Body of pancreas (tissue), 4 donors: Measurements from ENCODE around the gene TOM1L2.
"Not testable (repeated sequence)": the region's sequence is repeated elsewhere in the genome, so short reads cannot be mapped to it uniquely, and the experiment has no call there.

Experiments
- CTCF ChIP-seq, 7 experiments: fragments of 450-650 bp in 4 of 7; fragments of 200-600 bp in 3 of 7; sonication (generic) in 3 of 7; IDR thresholded peaks; one replicate each; pipeline ENCODE4 v1.5.1; 2016 to 2019; ENCODE audit warnings: antibody characterized with exemption in 7 of 7
- POLR2A ChIP-seq, 3 donors: fragments of 450-650 bp; IDR thresholded peaks; one replicate each; pipeline ENCODE4 v1.6.1; 2016; ENCODE audit warnings: antibody characterized with exemption in 3 of 3, mild to moderate bottlenecking in 2 of 3

- not testable (repeated sequence) for TF ChIP-seq POLR2A, CTCF (IDR thresholded peaks at IDR 0.05)
Observed at GRCh38 chr17:17808200-17808599, 164.0 kb downstream of the TOM1L2 start.
